Glutamatergic neuron (in vitro differentiated cells): ENCODE data around the gene RAP1B. TPM values are rescaled to one million over a fixed set of nuclear protein-coding genes. Genes with fewer than 3 reads are reported as not detected.

Experiments
- DNase-seq: peaks from one replicate; pipeline ENCODE4 v3.0.0; 2022
- H3K27ac Mint-ChIP-seq: one replicate; pipeline ENCODE4 v1.8.0; 2020; ENCODE audit warnings: mild to moderate bottlenecking, mixed read lengths, inconsistent platforms; ENCODE audit not compliant: unreplicated experiment
- H3K27me3 Mint-ChIP-seq: one replicate; pipeline ENCODE4 v1.8.0; 2020; ENCODE audit warnings: mild to moderate bottlenecking, moderate library complexity, mixed read lengths, inconsistent platforms; ENCODE audit not compliant: unreplicated experiment
- H3K36me3 Mint-ChIP-seq: one replicate; pipeline ENCODE4 v1.8.0; 2020; ENCODE audit warnings: mild to moderate bottlenecking, mixed read lengths, inconsistent platforms; ENCODE audit not compliant: unreplicated experiment
- H3K4me1 Mint-ChIP-seq: one replicate; pipeline ENCODE4 v1.8.0; 2020; ENCODE audit warnings: mild to moderate bottlenecking, low read depth, mixed read lengths, inconsistent platforms; ENCODE audit not compliant: unreplicated experiment
- H3K4me3 Mint-ChIP-seq: one replicate; pipeline ENCODE4 v1.8.0; 2020; ENCODE audit warnings: mild to moderate bottlenecking, mixed read lengths, inconsistent platforms; ENCODE audit not compliant: unreplicated experiment
- H3K9me3 Mint-ChIP-seq: one replicate; pipeline ENCODE4 v1.8.0; 2020; ENCODE audit warnings: mild to moderate bottlenecking, moderate library complexity, mixed read lengths, inconsistent platforms; ENCODE audit not compliant: unreplicated experiment
- CTCF ChIP-seq: fragments of 200-600 bp; sonication (generic); IDR thresholded peaks from one replicate; pipeline ENCODE4 v1.5.0; 2021; ENCODE audit not compliant: partially characterized antibody, unreplicated experiment
- long read RNA-seq: library from polyadenylated mRNA; unstranded; transcript quantifications from one replicate; pipeline ENCODE4 v2.0.0, GENCODE V29; 2020; ENCODE audit not compliant: unreplicated experiment
- total RNA-seq: library from RNA; stranded (reverse); fragmentation: NEBNext Ultra II Directional; extraction: Animal tissue kit (Norgen Biotek cat#: 25700); gene quantifications from one replicate; pipeline ENCODE4 v1.2.1, GENCODE V29; 2021; ENCODE audit not compliant: unreplicated experiment

The RAP1B gene
- total RNA-seq = 68.2 TPM
- long read RNA-seq, full-length matches to known transcripts = 65 of 69 reads
- long read RNA-seq, partial matches to known transcripts = 2 of 69 reads
- long read RNA-seq, other reads (novel, unspliced or antisense) = 2 of 69 reads

- TF ChIP-seq CTCF = no peak
- Mint-ChIP-seq H3K27me3 (peaks cover 10% of the 10 kb centered on the region), H3K4me1 (peaks cover 18% of the 10 kb centered on the region), H3K27ac (peak within 1 kb of the TSS; percentile 91), H3K36me3 (no peaks in the 10 kb centered on the region), H3K4me3 (peak within 1 kb of the TSS; percentile 94), H3K9me3 (peaks cover 11% of the 10 kb centered on the region)
- DNase-seq = peak; percentile 89
Measured at GRCh38 chr12:68610370-68611093, at the start of gene RAP1B. TSS of gene RAP1B (plus strand) at chr12:68610899. CDS start at chr12:68648725, 37,826 bp downstream.

- H3K4me3 Mint-ChIP-seq = no peak overlapping the region
- no peaks in the 10 kb centered on the region for H3K36me3 Mint-ChIP-seq
- DNase-seq = no peak
- no peaks in the 10 kb centered on the region for H3K27me3 Mint-ChIP-seq
- no peak for TF ChIP-seq CTCF
- H3K4me1 Mint-ChIP-seq = no peaks in the 10 kb centered on the region
- H3K9me3 Mint-ChIP-seq = no peaks in the 10 kb centered on the region
- no peak overlapping the region for H3K27ac Mint-ChIP-seq
Measured at GRCh38 chr12:68561830-68562229, 48.9 kb upstream of the RAP1B start.

- Mint-ChIP-seq H3K36me3 (no peaks in the 10 kb centered on the region), H3K27ac (no peak overlapping the region), H3K27me3 (no peaks in the 10 kb centered on the region), H3K4me1 (no peaks in the 10 kb centered on the region), H3K9me3 (no peaks in the 10 kb centered on the region), H3K4me3 (no peak overlapping the region)
- DNase-seq = no peak
- TF ChIP-seq CTCF = no peak
Measured at GRCh38 chr12:68564166-68564565, 46.5 kb upstream of the RAP1B start.

GRCh38 chr12:68565391-68565903, 45.3 kb upstream of the RAP1B start:
- Mint-ChIP-seq H3K36me3 (no peaks in the 10 kb centered on the region), H3K27ac (no peak overlapping the region), H3K4me1 (no peaks in the 10 kb centered on the region), H3K27me3 (no peaks in the 10 kb centered on the region), H3K9me3 (no peaks in the 10 kb centered on the region), H3K4me3 (no peak overlapping the region)
- TF ChIP-seq CTCF = no peak
- no peak for DNase-seq
